ENCODE data around the gene ANXA10. TPM values are rescaled to one million over a fixed set of nuclear protein-coding genes. Genes with fewer than 3 reads are reported as not detected.
"Not testable (repeated sequence)": the region's sequence is repeated elsewhere in the genome, so short reads cannot be mapped to it uniquely, and the experiment has no call there.

The ANXA10 gene
- total RNA-seq, 2 experiments from 2014 or later: not detected

DNA sequence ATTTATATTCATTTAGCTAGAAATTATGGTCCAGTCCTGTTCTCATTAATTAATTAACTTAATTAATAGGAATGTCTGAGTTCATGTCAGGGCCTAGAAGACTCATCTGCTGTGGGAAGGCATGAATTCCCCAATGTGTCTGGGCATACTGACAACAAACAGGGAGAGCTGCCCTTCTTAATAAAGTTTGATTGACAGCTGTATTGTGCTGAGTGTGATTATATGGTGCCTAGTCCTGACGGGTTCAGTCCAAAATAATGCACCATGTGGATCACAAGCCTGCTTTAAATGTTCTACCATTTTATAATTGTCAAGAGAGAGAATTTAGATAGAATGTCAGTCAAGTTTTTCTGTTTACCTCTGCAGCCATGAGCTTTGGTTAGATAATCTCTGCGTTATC is 34.6 kb downstream of the ANXA10 start:
- Mint-ChIP-seq H3K27me3 (peaks cover 8% of the 10 kb centered on the region), H3K4me1 (no peaks in the 10 kb centered on the region), H3K4me3 (no peak overlapping the region), H3K27ac (no peak overlapping the region), H3K9me3 (no peaks in the 10 kb centered on the region), H3K36me3 (no peaks in the 10 kb centered on the region)
- no peak for DNase-seq
- POLR2A ChIA-PET: no interaction called here
- no peak for ATAC-seq (ENCODE audit: low read depth)

GRCh38 chr4:168128601-168129000 is 36.3 kb downstream of the ANXA10 start:
- Mint-ChIP-seq H3K36me3 (no peaks in the 10 kb centered on the region), H3K27me3 (peaks cover 6% of the 10 kb centered on the region), H3K27ac (no peak overlapping the region), H3K9me3 (no peaks in the 10 kb centered on the region), H3K4me1 (no peaks in the 10 kb centered on the region), H3K4me3 (no peak overlapping the region)
- ATAC-seq (ENCODE audit: low read depth) (no peak), DNase-seq (no peak)
- POLR2A ChIA-PET: no interaction called here

GRCh38 chr4:168129046-168129772 is 36.9 kb downstream of the ANXA10 start:
- Mint-ChIP-seq H3K27me3 (peaks cover 6% of the 10 kb centered on the region), H3K4me3 (no peak overlapping the region), H3K36me3 (no peaks in the 10 kb centered on the region), H3K4me1 (no peaks in the 10 kb centered on the region), H3K9me3 (no peaks in the 10 kb centered on the region), H3K27ac (no peak overlapping the region)
- no peak for DNase-seq
- POLR2A ChIA-PET: no interaction called here
- ATAC-seq (ENCODE audit: low read depth): no peak

GRCh38 chr4:168129802-168130201 is 37.5 kb downstream of the ANXA10 start:
- Mint-ChIP-seq H3K27me3 (peaks cover 9% of the 10 kb centered on the region), H3K4me3 (no peak overlapping the region), H3K9me3 (no peaks in the 10 kb centered on the region), H3K36me3 (no peaks in the 10 kb centered on the region), H3K4me1 (no peaks in the 10 kb centered on the region), H3K27ac (no peak overlapping the region)
- ATAC-seq (ENCODE audit: low read depth) (no peak), DNase-seq (no peak)
- POLR2A ChIA-PET: no interaction called here

GRCh38 chr4:168131196-168131595 is 38.9 kb downstream of the ANXA10 start:
- Mint-ChIP-seq H3K4me3 (no peak overlapping the region), H3K4me1 (no peaks in the 10 kb centered on the region), H3K27me3 (peaks cover 11% of the 10 kb centered on the region), H3K36me3 (no peaks in the 10 kb centered on the region), H3K9me3 (no peaks in the 10 kb centered on the region), H3K27ac (no peak overlapping the region)
- DNase-seq: no peak
- ATAC-seq (ENCODE audit: low read depth): no peak
- POLR2A ChIA-PET: no interaction called here

GRCh38 chr4:168134651-168135050 is 42.3 kb downstream of the ANXA10 start:
- Mint-ChIP-seq H3K27me3 (peaks cover 8% of the 10 kb centered on the region), H3K36me3 (no peaks in the 10 kb centered on the region), H3K27ac (no peak overlapping the region), H3K4me3 (no peak overlapping the region), H3K4me1 (no peaks in the 10 kb centered on the region), H3K9me3 (no peaks in the 10 kb centered on the region)
- POLR2A ChIA-PET: no interaction called here
- no peak for DNase-seq
- ATAC-seq (ENCODE audit: low read depth): no peak

- DNase-seq; ATAC-seq (ENCODE audit: low read depth); POLR2A ChIA-PET; H3K4me1 Mint-ChIP-seq; H3K9me3 Mint-ChIP-seq; H3K27ac Mint-ChIP-seq; H3K27me3 Mint-ChIP-seq; H3K36me3 Mint-ChIP-seq; H3K4me3 Mint-ChIP-seq: not testable (repeated sequence)
These were observed 43.5 kb downstream of the ANXA10 start for GRCh38 chr4:168135860-168136259.

DNA sequence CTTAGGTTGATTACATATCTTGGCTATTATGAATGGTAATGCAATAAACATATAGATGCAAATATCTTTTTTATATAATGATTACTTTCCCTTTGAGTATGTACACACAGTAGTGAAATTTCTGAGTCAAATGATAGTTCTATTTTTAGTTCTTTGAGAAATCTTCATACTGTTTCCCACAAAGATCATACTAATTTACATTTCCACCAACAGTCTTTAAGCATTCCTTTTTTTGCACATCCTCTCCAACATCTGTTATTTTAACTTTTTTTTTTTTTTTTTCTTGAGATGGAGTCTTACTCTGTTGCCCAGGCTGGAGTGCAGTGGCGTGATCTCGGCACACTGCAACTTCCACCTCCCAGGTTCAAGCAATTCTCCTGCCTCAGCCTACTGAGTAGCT is 45.4 kb downstream of the ANXA10 start:
- H3K4me1 Mint-ChIP-seq; ATAC-seq (ENCODE audit: low read depth); POLR2A ChIA-PET; H3K4me3 Mint-ChIP-seq; H3K36me3 Mint-ChIP-seq; H3K9me3 Mint-ChIP-seq; H3K27ac Mint-ChIP-seq; DNase-seq; H3K27me3 Mint-ChIP-seq: not testable (repeated sequence)

DNA sequence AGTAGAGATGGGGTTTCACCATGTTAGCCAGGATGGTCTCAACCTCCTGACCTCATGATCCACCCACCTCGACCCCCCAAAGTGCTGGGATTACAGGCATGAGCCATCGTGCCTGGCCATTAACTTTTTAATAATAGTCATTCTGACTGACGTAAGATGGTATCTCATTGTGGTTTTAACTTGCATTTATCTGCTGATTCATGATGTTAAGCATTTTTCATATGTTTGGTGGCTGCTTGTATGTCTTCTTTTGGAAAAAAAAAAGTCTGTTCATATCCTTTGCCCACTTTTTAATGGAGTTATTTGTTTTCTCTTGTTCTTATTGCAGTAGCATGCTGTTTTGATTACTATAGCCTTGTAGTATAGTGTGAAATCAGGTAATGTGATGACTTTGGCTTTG is 45.8 kb downstream of the ANXA10 start:
- no peaks in the 10 kb centered on the region for H3K36me3 Mint-ChIP-seq
- POLR2A ChIA-PET: no interaction called here
- H3K4me1 Mint-ChIP-seq: no peaks in the 10 kb centered on the region
- H3K27ac Mint-ChIP-seq: no peak overlapping the region
- H3K27me3 Mint-ChIP-seq: peaks cover 5% of the 10 kb centered on the region
- DNase-seq (no peak), ATAC-seq (ENCODE audit: low read depth) (no peak)
- no peaks in the 10 kb centered on the region for H3K9me3 Mint-ChIP-seq
- H3K4me3 Mint-ChIP-seq: no peak overlapping the region

- Mint-ChIP-seq H3K36me3 (no peaks in the 10 kb centered on the region), H3K4me3 (no peak overlapping the region), H3K4me1 (no peaks in the 10 kb centered on the region), H3K9me3 (no peaks in the 10 kb centered on the region), H3K27ac (no peak overlapping the region), H3K27me3 (peaks cover 7% of the 10 kb centered on the region)
- ATAC-seq (ENCODE audit: low read depth) (no peak), DNase-seq (no peak)
- POLR2A ChIA-PET: no interaction called here
These were observed 47.0 kb downstream of the ANXA10 start for GRCh38 chr4:168139336-168139735.

GRCh38 chr4:168141733-168142132 is 49.4 kb downstream of the ANXA10 start:
- H3K4me3 Mint-ChIP-seq: no peak overlapping the region
- peaks cover 1% of the 10 kb centered on the region for H3K27me3 Mint-ChIP-seq
- no peak overlapping the region for H3K27ac Mint-ChIP-seq
- POLR2A ChIA-PET: no interaction called here
- no peaks in the 10 kb centered on the region for H3K9me3 Mint-ChIP-seq
- ATAC-seq (ENCODE audit: low read depth): no peak
- DNase-seq: no peak
- no peaks in the 10 kb centered on the region for H3K4me1 Mint-ChIP-seq
- no peaks in the 10 kb centered on the region for H3K36me3 Mint-ChIP-seq

- Mint-ChIP-seq H3K4me3 (no peak overlapping the region), H3K36me3 (no peaks in the 10 kb centered on the region), H3K27ac (no peak overlapping the region), H3K27me3 (peaks cover 5% of the 10 kb centered on the region), H3K4me1 (no peaks in the 10 kb centered on the region), H3K9me3 (no peaks in the 10 kb centered on the region)
- ATAC-seq (ENCODE audit: low read depth): no peak
- POLR2A ChIA-PET: no interaction called here
- no peak for DNase-seq
These were observed 51.3 kb downstream of the ANXA10 start for GRCh38 chr4:168143601-168144000.

GRCh38 chr4:168150420-168151050 is 58.2 kb downstream of the ANXA10 start:
- H3K4me1 Mint-ChIP-seq: peaks cover 5% of the 10 kb centered on the region
- no peaks in the 10 kb centered on the region for H3K9me3 Mint-ChIP-seq
- no peak for DNase-seq
- POLR2A ChIA-PET: no interaction called here
- no peak overlapping the region for H3K27ac Mint-ChIP-seq
- H3K4me3 Mint-ChIP-seq: no peak overlapping the region
- H3K36me3 Mint-ChIP-seq: no peaks in the 10 kb centered on the region
- peaks cover 5% of the 10 kb centered on the region for H3K27me3 Mint-ChIP-seq
- ATAC-seq (ENCODE audit: low read depth): no peak

DNA sequence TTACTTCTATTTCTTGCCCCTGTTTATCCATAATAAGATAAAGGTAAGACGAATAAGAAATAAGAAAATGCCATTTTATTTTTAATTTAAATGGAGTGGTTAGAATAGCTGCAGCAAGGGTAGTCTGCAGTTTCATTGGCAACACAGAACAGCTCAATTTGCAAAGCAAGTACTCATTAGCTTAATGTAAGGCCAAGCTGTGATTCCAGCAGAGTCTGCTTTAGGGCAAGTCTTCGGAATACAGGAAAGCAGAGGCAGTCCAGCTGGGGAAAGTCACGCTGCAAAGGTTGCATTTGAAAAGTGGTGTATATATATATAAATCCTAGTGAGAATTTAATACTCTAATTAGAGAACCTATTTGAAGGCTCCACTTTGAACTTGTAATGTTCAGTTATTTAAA is 59.0 kb downstream of the ANXA10 start:
- ATAC-seq (ENCODE audit: low read depth) (no peak), DNase-seq (no peak)
- H3K4me3 Mint-ChIP-seq: no peak overlapping the region
- POLR2A ChIA-PET: no interaction called here
- H3K27me3 Mint-ChIP-seq: peaks cover 5% of the 10 kb centered on the region
- no peaks in the 10 kb centered on the region for H3K9me3 Mint-ChIP-seq
- H3K36me3 Mint-ChIP-seq: no peaks in the 10 kb centered on the region
- H3K4me1 Mint-ChIP-seq: peaks cover 5% of the 10 kb centered on the region
- H3K27ac Mint-ChIP-seq: no peak overlapping the region

Measured in activated naive CD8-positive, alpha-beta T cell treated with anti-CD3 and anti-CD28 coated beads, Interleukin-2, amount 10 ng/mL, durations not matched to agents 7 days and 5 days (primary cell).